ENCODE measurements around the gene RPTOR.

RPTOR gene

DNA sequence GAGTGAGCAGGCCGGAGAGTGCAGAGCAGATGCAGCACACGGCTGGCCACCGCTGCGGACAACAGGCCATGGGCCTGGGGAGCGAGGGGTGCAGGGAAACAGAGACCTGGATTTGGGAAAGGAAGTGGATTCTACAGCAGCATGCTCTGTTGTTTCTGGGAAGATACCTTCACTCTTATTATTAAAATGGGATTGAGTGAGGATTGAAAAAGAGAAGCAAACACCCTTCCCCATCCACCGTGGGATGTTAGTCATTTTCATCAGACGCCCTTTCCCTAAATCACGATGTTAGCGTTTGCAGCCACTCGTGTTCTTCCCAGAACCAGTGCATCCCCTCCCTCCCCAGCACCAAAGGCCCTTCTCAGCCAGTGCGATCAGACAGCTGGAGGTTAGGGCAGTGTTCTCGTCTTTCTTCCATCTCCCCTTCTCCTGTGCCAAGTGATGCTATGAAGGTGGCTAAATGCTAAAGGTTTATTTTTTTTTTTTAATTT lies 250.5 kb downstream of the RPTOR start:
- Histone ChIP-seq H3K36me3 (ENCODE audit: control insufficient read depth in 2 of 2, insufficient read depth in 1 of 2, low read length in 2 of 2) (peaks cover 0 to 19% of the 10 kb centered on the region in 2 experiments; a peak in 1 of 3 replicates), H3K4me1 (ENCODE audit: control insufficient read depth, insufficient read depth, low read length) (0 out of 2 replicates have a peak, but pooled peaks cover 2% of the 10 kb centered on the region), H3K4me3 (ENCODE audit: low read depth, low read length) (no peak overlapping the region), H3K9me3 (ENCODE audit: control insufficient read depth, insufficient read depth, low read depth, low read length) (no peaks in the 10 kb centered on the region), H3K27ac (ENCODE audit: extremely low read depth, low read depth, low read length) (no peak overlapping the region)
- TF ChIP-seq ZNF184 (tag by site-specific recombination; IDR thresholded peaks at IDR 0.05), result no peak
- TF ChIP-seq PATZ1 (tag by site-specific recombination; IDR thresholded peaks at IDR 0.05), result no peak
- TF ChIP-seq ZNF76 (tag by site-specific recombination; IDR thresholded peaks at IDR 0.05; ENCODE audit: borderline replicate concordance, low read depth), result no peak
- no peak for TF ChIP-seq TRIM28 (IDR thresholded peaks at IDR 0.05; ENCODE audit: borderline replicate concordance, low read length)
- TF ChIP-seq ZNF24 (tag by site-specific recombination; IDR thresholded peaks at IDR 0.05), result no peak
- no peak for TF ChIP-seq ZNF174 (tag by site-specific recombination; IDR thresholded peaks at IDR 0.05)
- no peak for TF ChIP-seq ZIC2 (tag by site-specific recombination; IDR thresholded peaks at IDR 0.05)
- TF ChIP-seq, protein P1, sequence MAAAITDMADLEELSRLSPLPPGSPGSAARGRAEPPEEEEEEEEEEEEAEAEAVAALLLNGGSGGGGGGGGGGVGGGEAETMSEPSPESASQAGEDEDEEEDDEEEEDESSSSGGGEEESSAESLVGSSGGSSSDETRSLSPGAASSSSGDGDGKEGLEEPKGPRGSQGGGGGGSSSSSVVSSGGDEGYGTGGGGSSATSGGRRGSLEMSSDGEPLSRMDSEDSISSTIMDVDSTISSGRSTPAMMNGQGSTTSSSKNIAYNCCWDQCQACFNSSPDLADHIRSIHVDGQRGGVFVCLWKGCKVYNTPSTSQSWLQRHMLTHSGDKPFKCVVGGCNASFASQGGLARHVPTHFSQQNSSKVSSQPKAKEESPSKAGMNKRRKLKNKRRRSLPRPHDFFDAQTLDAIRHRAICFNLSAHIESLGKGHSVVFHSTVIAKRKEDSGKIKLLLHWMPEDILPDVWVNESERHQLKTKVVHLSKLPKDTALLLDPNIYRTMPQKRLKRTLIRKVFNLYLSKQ (tag by site-specific recombination; IDR thresholded peaks at IDR 0.05; ENCODE audit: borderline replicate concordance), result no peak
- TF ChIP-seq ZNF48 (tag by site-specific recombination; IDR thresholded peaks at IDR 0.05), result no peak
- no peak for TF ChIP-seq ZNF311 (tag by site-specific recombination; IDR thresholded peaks at IDR 0.05; ENCODE audit: borderline replicate concordance)
- TF ChIP-seq ZEB2 (tag by site-specific recombination; IDR thresholded peaks at IDR 0.05), result no peak
- TF ChIP-seq ZXDB (tag by site-specific recombination; IDR thresholded peaks at IDR 0.05), result no peak
- no peak for TF ChIP-seq ZNF112 (tag by site-specific recombination; IDR thresholded peaks at IDR 0.05)
- TF ChIP-seq ZNF645 (tag by site-specific recombination; IDR thresholded peaks at IDR 0.05), result no peak
- no peak for TF ChIP-seq GFI1B (tag by site-specific recombination; IDR thresholded peaks at IDR 0.05)
- no peak for TF ChIP-seq ZNF433 (tag by site-specific recombination; IDR thresholded peaks at IDR 0.05; ENCODE audit: low read depth)
- no peak for TF ChIP-seq ZNF776 (tag by site-specific recombination; IDR thresholded peaks at IDR 0.05; ENCODE audit: borderline replicate concordance)
- no peak for TF ChIP-seq ZSCAN18 (tag by site-specific recombination; IDR thresholded peaks at IDR 0.05)
- no peak for TF ChIP-seq ZNF837 (tag by site-specific recombination; IDR thresholded peaks at IDR 0.05)
- ChIA-PET CTCF (interaction anchor here (0.5 to 0.7 kb wide), 2 partner anchors 76 to 104 kb away, joined by 3 to 4 read pairs; no protein-coding TSS in a partner anchor), POLR2A (no interaction called here)

GRCh38 chr17:80795754-80796153 lies 251.1 kb downstream of the RPTOR start:
- CTCF ChIA-PET, result interaction anchor here (0.5 kb wide), 1 partner anchor 75 kb away, joined by 4 read pairs; no protein-coding TSS in a partner anchor
- H3K4me3 ChIP-seq (ENCODE audit: low read depth, low read length), result no peak overlapping the region
- no peaks in the 10 kb centered on the region for H3K9me3 ChIP-seq (ENCODE audit: control insufficient read depth, insufficient read depth, low read depth, low read length)
- peaks cover 0 to 19% of the 10 kb centered on the region in 2 experiments; a peak in 1 of 3 replicates for H3K36me3 ChIP-seq (ENCODE audit: control insufficient read depth in 2 of 2, insufficient read depth in 1 of 2, low read length in 2 of 2)
- 0 out of 2 replicates have a peak, but pooled peaks cover 2% of the 10 kb centered on the region for H3K4me1 ChIP-seq (ENCODE audit: control insufficient read depth, insufficient read depth, low read length)
- POLR2A ChIA-PET, result no interaction called here
- no peak overlapping the region for H3K27ac ChIP-seq (ENCODE audit: extremely low read depth, low read depth, low read length)
- TF ChIP-seq ZNF639 (tag by site-specific recombination; IDR thresholded peaks at IDR 0.05) (no peak), KLF7 (tag by site-specific recombination; IDR thresholded peaks at IDR 0.05; ENCODE audit: borderline replicate concordance) (no peak), ZIC2 (tag by site-specific recombination; IDR thresholded peaks at IDR 0.05) (no peak), ZNF23 (tag by site-specific recombination; IDR thresholded peaks at IDR 0.05; ENCODE audit: borderline replicate concordance) (no peak), ZNF335 (tag by site-specific recombination; conservative IDR thresholded peaks at IDR 0.05) (no peak), ZNF701 (tag by site-specific recombination; IDR thresholded peaks at IDR 0.05) (no peak)
- TF ChIP-seq, protein P1 (tag by site-specific recombination; IDR thresholded peaks at IDR 0.05; ENCODE audit: borderline replicate concordance), result no peak
- TF ChIP-seq, protein P2, sequence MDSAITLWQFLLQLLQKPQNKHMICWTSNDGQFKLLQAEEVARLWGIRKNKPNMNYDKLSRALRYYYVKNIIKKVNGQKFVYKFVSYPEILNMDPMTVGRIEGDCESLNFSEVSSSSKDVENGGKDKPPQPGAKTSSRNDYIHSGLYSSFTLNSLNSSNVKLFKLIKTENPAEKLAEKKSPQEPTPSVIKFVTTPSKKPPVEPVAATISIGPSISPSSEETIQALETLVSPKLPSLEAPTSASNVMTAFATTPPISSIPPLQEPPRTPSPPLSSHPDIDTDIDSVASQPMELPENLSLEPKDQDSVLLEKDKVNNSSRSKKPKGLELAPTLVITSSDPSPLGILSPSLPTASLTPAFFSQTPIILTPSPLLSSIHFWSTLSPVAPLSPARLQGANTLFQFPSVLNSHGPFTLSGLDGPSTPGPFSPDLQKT (IDR thresholded peaks at IDR 0.05; ENCODE audit: borderline replicate concordance, low read depth, low read length), result no peak
